ENCODE measurements around the gene FGD4. TPM values are rescaled to one million over a fixed set of nuclear protein-coding genes. Genes with fewer than 3 reads are reported as not detected.
"Not testable (repeated sequence)": the region's sequence is repeated elsewhere in the genome, so short reads cannot be mapped to it uniquely, and the experiment has no call there.

FGD4 gene
- total RNA-seq, 1 donor from 2014 or later, result 55.6 TPM

- Histone ChIP-seq H3K27me3 (ENCODE audit: low read depth) (no peaks in the 10 kb centered on the region), H3K27ac (no peak overlapping the region), H3K36me3 (no peaks in the 10 kb centered on the region), H3K4me3 (no peak overlapping the region), H3K9me3 (no peaks in the 10 kb centered on the region), H3K4me1 (peaks cover 52% of the 10 kb centered on the region)
- no peak for TF ChIP-seq CTCF (IDR thresholded peaks at IDR 0.05)
- ATAC-seq (peak in 1 of 2 donors; percentile 59), DNase-seq (no peak)
- intact Hi-C loops (cut with DNase I), result no loop called here
Observed at GRCh38 chr12:32532422-32532821, 133.1 kb downstream of the FGD4 start.

- DNase-seq (no peak), ATAC-seq (no peak)
- Histone ChIP-seq H3K4me1 (peaks cover 58% of the 10 kb centered on the region), H3K36me3 (no peaks in the 10 kb centered on the region), H3K4me3 (no peak overlapping the region), H3K27ac (no peak overlapping the region), H3K27me3 (ENCODE audit: low read depth) (no peaks in the 10 kb centered on the region), H3K9me3 (no peaks in the 10 kb centered on the region)
- no peak for TF ChIP-seq CTCF (IDR thresholded peaks at IDR 0.05)
- intact Hi-C loops (cut with DNase I), result no loop called here
Observed at GRCh38 chr12:32532951-32533350, 133.6 kb downstream of the FGD4 start.

GRCh38 chr12:32533506-32533905, 134.1 kb downstream of the FGD4 start:
- intact Hi-C loops (cut with DNase I); H3K9me3 ChIP-seq; ATAC-seq; H3K27me3 ChIP-seq (ENCODE audit: low read depth); DNase-seq; H3K36me3 ChIP-seq: not testable (repeated sequence)
- Histone ChIP-seq H3K4me1 (peaks cover 59% of the 10 kb centered on the region), H3K4me3 (peak overlapping the region; percentile 47), H3K27ac (peak overlapping the region; percentile 68)

GRCh38 chr12:32533971-32534590, 134.7 kb downstream of the FGD4 start:
- H3K9me3 ChIP-seq, result no peaks in the 10 kb centered on the region
- no peak for TF ChIP-seq CTCF (IDR thresholded peaks at IDR 0.05)
- H3K36me3 ChIP-seq, result no peaks in the 10 kb centered on the region
- ATAC-seq (peak; percentile 92 to 94), DNase-seq (no peak)
- H3K4me1 ChIP-seq, result peaks cover 59% of the 10 kb centered on the region
- peak overlapping the region; percentile 47 for H3K4me3 ChIP-seq
- H3K27ac ChIP-seq, result peak overlapping the region; percentile 68
- H3K27me3 ChIP-seq (ENCODE audit: low read depth), result no peaks in the 10 kb centered on the region
- intact Hi-C loops (cut with DNase I), result no loop called here

GRCh38 chr12:32534698-32535097, 135.3 kb downstream of the FGD4 start:
- Histone ChIP-seq H3K27me3 (ENCODE audit: low read depth) (no peaks in the 10 kb centered on the region), H3K4me3 (peak overlapping the region; percentile 47), H3K27ac (peak overlapping the region; percentile 68), H3K4me1 (peaks cover 59% of the 10 kb centered on the region), H3K9me3 (no peaks in the 10 kb centered on the region), H3K36me3 (no peaks in the 10 kb centered on the region)
- ATAC-seq, result no peak
- no peak for DNase-seq
- intact Hi-C loops (cut with DNase I), result no loop called here
- TF ChIP-seq CTCF (IDR thresholded peaks at IDR 0.05), result no peak

- ATAC-seq, result peak; percentile 87 to 92
- Histone ChIP-seq H3K4me1 (peaks cover 62% of the 10 kb centered on the region), H3K9me3 (no peaks in the 10 kb centered on the region)
Observed at GRCh38 chr12:32535288-32535999, 136.1 kb downstream of the FGD4 start.

More at GRCh38 chr12:32535288-32535999, 136.1 kb downstream of the FGD4 start:
- Histone ChIP-seq H3K27ac (peak overlapping the region; percentile 68), H3K36me3 (no peaks in the 10 kb centered on the region), H3K4me3 (peak overlapping the region; percentile 47), H3K27me3 (ENCODE audit: low read depth) (no peaks in the 10 kb centered on the region)
- intact Hi-C loops (cut with DNase I), result no loop called here
- no peak for TF ChIP-seq CTCF (IDR thresholded peaks at IDR 0.05)
- DNase-seq, result peak; percentile 83
